HG03135 (cell line): ENCODE results near the gene PRR7.
"Not testable (repeated sequence)": the region's sequence is repeated elsewhere in the genome, so short reads cannot be mapped to it uniquely, and the experiment has no call there.

Source experiments
- ATAC-seq: cut with Tn5 transposase; IDR thresholded peaks from one replicate; pipeline ENCODE4 v1.9.1; 2021; ENCODE audit warnings: mild to moderate bottlenecking, moderate library complexity; ENCODE audit not compliant: unreplicated experiment

The PRR7 gene, protein sequence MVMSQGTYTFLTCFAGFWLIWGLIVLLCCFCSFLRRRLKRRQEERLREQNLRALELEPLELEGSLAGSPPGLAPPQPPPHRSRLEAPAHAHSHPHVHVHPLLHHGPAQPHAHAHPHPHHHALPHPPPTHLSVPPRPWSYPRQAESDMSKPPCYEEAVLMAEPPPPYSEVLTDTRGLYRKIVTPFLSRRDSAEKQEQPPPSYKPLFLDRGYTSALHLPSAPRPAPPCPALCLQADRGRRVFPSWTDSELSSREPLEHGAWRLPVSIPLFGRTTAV

DNA sequence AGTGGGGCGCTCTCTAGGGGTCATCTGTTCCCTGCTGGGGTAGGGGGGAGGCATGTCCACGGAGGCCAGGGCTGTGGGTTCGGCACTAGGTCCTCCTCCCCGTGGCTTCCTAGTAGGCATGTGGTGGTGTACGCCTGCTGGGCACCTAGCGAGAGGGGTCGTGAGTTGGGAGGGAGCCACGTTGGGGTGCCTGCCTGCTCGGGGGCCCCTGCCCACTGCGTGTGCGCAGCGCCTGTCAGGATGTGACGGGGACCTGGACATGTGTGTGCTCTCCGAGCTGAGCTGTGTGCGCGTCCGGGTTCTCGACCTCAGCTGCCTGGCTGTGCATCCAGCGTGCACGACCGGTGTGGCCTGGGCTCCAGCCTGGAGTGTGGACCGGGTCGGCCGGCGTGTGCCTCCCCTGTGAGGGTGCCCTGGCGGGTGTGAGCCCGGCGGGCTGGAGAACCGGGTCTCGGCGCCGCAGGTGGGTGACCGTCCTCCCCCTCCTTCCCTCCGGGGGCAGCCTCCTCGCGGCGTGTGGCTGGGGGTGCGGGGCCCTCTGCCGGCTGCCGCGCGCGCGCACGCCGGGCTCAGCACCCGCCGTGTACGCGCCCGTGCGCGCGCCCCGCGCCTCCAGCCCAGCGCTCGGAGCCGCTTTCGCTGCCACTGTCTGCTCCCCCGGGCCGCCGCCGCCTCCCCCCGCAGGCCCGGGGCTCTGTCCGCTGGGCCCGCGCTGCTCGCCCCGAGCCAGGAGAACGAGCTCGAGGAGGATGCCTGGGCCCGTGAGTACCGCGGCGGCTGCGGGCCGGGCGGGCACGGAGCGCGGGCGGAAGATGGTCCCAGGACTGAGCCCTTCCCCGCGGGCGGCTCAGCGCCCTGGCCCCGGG, at the start of gene PRR7:
Gene PRR7 (plus strand): TSS at position 615 of the 866 bp plus-strand sequence. CDS start 8,254 bp downstream, outside the sequence.
- peak; percentile 52 for ATAC-seq

DNA sequence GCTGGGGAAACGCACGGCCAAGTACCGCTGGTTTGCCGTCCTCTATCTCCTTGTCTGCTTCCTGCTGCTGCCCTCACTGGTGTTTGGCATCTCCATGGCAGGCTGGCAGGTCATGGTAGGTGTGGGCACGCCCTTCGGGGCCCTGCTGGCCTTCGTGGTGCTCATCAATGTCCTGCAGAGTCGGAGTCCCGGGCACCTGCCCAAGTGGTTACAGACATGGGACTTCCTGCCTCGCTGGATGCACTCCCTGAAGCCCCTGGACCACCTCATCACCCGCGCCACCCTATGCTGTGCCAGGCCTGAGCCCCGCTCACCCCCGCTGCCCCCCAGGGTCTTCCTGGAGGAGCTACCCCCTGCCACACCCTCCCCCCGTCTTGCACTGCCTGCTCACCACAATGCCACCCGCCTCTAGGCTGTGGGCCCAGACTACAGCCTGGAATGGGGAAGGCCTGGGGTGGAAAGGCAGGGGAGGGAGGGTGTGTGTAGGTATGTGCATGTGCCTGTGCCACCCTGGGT, 48.7 kb upstream of the PRR7 start:
- ATAC-seq, result no peak

GRCh38 chr5:177399997-177400868, 46.4 kb upstream of the PRR7 start, which contains the start of gene PFN3:
Gene PFN3 (minus strand): TSS chr5:177400661. CDS start chr5:177400576, 85 bp downstream.
- ATAC-seq, result no peak

DNA sequence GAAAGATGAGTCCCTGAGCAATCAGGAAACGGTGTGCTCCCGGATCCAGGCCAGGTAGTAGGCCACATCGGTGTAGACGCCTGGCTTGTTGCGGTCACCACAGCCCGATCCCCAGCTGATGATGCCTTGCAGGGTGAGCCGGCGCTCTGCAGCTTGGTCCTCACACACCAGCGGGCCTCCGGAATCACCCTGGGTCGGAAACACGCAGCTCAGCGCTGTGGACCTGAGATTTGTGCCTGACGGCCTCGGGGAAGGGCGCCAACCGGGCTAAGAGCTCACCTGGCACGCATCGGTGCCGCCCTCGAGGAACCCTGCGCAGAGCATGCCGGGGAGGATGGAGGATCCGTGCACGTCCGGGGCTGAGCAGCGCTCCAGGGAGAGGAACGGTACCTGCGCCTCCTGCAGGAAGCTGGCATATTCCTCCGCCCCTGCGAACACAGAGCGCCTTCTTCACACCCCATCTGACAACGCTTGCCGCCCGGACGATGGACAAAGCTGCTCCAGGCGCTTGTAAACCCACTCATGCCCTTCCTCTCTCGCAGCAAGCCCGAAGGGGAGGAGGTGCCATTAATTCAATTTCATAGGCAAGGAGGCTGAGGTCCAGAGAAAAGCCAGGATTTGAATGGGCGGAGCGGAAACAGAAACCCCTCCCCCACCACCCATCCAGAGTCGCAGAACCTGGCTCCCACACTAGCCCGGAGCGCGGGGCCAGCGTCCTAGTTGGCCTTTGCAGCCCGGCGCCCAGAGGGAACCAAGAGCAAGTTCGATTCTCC, 44.2 kb upstream of the PRR7 start:
- ATAC-seq, result no peak

DNA sequence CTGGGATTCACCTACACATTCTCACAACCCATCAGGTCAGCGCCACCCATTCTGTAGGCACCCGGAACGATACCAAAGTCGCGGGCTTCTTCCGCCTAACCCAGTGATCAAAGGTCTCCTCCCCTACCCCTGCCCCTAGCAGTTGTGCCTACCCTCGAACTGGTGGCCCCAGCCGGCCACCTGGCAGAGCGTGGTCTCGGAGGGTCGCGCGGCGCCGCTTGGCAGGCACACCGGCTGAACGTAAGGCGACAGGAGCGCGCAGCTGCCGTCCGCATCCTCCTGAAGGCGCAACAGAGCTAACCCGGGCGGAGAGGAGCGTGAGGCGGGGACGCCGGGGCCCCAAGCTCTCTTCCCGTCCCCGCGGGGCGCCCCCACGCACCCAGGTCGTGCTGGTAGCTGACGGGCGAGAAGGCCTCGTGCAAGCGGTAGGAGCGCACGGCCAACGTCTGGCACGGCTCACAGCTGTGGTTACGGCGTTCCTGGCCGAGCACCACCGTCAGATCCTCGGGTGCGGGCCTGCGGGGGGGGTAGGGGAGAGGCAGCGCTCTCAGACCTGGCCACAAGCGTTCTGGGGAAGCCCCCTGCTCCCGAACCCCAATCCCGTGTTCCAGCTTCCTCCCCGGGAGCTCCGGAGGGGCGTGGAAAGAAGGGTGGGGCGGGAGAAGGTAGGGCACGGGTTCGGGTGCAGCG, 43.4 kb upstream of the PRR7 start:
- peak; percentile 21 for ATAC-seq

DNA sequence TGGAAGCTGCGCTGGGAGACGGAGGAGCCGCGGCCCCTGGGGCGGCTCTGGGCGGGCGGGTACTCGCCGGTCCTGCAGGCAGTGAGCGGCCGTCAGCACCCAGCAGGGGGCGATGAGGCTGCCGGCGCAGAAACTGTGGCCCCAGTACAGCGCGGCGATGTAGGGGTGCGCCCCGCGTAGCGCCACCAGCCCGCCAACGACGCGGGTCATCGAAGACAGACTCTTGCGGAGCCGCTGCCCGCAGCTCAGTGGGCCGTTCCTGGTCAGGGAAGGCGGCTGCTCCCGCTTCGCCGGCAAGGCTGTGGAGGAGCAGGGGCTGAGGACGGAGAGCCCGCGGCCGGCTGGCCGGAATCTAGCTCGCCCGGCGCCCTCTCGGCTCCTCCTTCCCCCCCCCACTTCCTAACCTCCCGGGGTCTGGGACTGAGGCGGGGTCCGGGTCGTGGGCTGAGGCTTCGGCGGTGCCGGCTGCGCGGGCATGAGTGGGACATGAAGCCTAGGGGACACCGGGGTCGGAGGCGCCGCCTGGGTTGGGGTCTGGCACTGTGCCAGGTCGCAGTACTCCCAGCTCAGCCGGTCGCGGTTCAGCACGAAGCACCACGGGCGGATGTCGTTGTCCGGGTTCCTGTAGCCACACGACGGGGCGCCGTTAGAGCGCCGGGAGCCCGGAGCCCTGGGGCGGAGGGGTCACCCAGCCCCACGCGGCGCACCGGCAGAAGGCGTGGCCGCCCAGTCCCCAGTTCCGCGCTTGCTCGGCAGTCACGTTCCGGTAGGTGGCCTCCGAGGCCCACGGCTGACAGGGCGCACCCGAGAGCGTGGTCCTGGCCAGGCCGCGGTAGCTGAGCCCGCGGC, 42.6 kb upstream of the PRR7 start:
- peak; percentile 74 for ATAC-seq

DNA sequence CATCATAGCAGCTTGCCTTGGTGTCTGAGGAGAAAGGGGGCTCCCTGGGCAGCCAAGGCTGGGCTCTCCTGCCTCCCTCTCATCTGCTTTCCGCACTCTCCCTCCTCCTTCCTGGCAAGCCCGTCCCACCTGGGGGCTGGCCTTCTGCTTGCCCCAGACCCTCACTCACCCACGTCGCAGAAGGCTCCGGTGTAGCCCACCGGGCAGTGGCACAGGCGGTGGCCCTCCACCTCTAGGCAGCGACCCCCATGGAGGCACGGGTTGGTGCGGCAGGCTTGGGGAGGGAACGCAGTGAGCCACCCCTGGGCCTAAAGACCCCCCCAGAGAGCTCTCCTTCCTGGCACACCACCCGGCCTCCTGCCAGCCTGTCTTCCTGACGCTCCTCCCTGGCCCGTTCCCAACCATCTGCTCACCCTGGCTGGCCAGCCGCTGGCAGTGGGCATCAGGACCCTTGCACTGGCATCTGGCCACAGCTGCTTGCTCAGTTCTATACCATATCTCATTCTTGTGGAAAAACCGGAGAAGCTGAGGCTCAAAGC, 41.9 kb upstream of the PRR7 start:
- no peak for ATAC-seq

- no peak for ATAC-seq
These were observed 41.3 kb upstream of the PRR7 start for GRCh38 chr5:177405312-177405711.

GRCh38 chr5:177405805-177406204, 40.8 kb upstream of the PRR7 start:
- ATAC-seq, result no peak

DNA sequence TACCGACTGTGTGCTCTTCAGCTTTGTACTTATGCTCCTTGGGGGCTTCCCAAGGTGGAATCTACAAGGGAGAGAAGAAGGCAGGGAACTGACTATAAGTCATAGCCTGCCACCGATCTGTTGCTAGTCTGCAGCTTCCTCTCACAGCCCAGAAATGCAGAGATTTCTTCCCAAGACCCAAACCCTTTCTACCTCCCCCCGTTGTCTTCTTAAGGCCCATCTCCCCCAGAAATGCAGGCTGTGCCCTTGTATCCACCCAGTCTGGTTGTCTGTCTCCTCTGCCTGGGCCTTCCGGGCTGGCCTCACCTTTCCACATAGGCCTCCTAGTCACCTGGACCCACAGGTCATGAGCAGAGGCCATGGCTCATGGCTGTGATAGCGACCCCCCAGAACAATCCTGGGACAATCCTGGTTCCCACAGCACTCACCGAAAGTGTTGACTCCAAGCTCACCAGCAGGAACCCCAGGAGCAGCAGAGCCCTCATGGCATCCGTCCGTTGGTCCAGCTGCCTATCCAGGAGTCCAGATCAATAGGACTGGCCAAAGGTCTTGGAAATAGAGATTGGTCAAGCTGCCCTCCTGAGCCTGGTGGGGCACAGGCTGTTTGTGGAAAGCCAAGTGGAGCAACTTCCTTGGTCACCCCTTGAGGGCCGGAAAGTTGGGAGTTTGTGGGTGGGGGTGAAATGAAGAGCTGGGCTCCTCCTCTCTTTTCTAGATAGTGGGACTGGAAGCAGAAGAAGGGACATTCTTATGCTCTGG, 37.4 kb upstream of the PRR7 start, which contains the start of gene F12:
Gene F12 (minus strand): TSS at position 522 of the 759 bp plus-strand sequence. CDS start 37 bp downstream, at position 485.
- no peak for ATAC-seq

- ATAC-seq, result no peak
These were observed 36.0 kb upstream of the PRR7 start for GRCh38 chr5:177410575-177410974.

DNA sequence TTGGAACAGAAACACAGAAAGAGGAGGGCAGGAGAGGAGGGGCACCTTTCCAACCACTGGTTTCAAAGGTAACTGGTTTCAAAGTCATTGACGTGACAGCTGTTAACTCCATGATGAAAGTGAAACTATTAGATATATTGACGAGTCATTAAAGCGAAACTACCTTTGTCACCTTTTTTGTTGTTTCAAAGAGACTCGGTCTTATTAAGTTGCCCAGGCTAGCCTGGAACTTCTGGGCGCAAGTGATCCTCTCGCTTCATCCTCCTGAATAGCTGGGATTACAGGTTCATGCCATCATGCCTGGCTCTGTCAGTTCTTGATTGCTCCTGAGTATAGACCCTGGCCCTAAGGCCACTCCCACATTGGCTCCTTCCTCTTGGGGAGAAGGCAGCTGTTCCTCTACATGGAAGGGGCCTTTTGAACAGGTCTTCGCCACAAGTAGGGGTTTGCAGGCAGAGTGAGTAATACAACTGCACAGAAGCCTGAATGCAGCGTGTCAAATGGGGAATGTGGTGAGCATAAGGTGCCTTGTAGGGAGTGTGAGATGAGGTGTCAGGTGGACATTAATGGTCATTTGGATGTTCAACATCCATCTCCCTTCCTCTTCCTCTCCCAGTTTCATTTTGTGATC, 33.9 kb upstream of the PRR7 start:
- peak; percentile 62 for ATAC-seq

DNA sequence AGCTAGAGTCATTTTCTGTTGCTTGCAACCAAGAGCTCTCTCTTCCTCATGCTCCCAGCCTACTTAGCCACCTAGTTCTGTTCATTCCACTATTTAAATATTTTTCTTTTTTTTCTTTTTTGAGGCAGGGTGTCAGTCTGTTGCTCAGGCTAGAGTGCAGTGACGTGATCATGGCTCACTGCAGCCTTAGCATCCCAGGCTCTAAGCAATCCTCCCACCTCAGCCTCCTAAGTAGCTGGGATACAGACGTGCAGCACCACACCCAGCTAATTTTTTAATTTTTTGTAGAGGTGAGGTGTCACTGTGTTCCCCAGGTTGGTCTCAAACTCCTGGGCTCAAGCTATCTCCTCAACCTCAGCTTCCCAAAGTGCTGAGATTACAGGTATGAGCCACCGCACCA, 32.1 kb upstream of the PRR7 start:
- ATAC-seq, result no peak

DNA sequence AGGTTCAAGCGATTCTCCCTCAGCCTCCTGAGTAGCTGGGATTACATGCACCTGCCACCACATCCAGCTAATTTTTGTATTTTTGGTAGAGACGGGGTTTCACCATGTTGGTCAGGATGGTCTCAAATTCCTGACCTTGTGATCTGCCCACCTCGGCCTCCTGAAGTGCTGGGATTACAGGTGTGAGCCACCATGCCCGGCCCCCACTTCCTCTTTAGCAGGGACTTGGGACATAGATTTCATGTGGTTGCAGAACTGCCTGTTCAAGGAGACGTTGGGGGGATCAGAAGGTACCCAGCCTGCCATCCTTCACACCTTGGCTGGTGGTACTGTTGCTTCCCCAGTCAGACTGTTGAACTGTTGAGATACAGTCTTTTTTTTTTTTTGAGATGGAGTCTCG, 29.5 kb upstream of the PRR7 start:
- ATAC-seq, result not testable (repeated sequence)

- no peak for ATAC-seq
These were observed 27.6 kb upstream of the PRR7 start for GRCh38 chr5:177419046-177419445.

GRCh38 chr5:177420472-177420871, 26.1 kb upstream of the PRR7 start:
- not testable (repeated sequence) for ATAC-seq
